Neural progenitor cell (in vitro differentiated cells): Measurements from ENCODE around the gene WDR33. TPM values are rescaled to one million over a fixed set of nuclear protein-coding genes. Genes with fewer than 3 reads are reported as not detected.

Experiments used
- DNase-seq: peaks from one replicate; pipeline ENCODE4 v3.0.0-alpha.2; 2016; ENCODE audit warnings: low spot score
- H2AFZ ChIP-seq: fragments of 200-600 bp; sonication (generic); replicated peaks from 2 replicates; pipeline ENCODE4 v1.6.1; 2016; ENCODE audit warnings: antibody characterized with exemption
- H3F3A ChIP-seq: fragments of 200-600 bp; sonication (generic); 2 replicates; pipeline ENCODE4 v1.6.1; 2016; ENCODE audit warnings: antibody characterized with exemption, low read depth
- H3K27ac ChIP-seq: fragments of 200-600 bp; sonication (generic); 2 replicates; pipeline ENCODE4 v1.5.1; 2016; ENCODE audit warnings: mild to moderate bottlenecking
- H3K27me3 ChIP-seq: fragments of 200-600 bp; sonication (generic); 2 replicates; pipeline ENCODE4 v1.6.1; 2016; ENCODE audit warnings: mild to moderate bottlenecking, moderate library complexity
- H3K36me3 ChIP-seq: fragments of 200-600 bp; sonication (generic); 2 replicates; pipeline ENCODE4 v1.5.1; 2016
- H3K4me1 ChIP-seq: fragments of 200-600 bp; sonication (generic); 2 replicates; pipeline ENCODE4 v1.6.1; 2016; ENCODE audit warnings: mixed run types
- H3K4me2 ChIP-seq: fragments of 200-600 bp; sonication (generic); 2 replicates; pipeline ENCODE4 v1.6.1; 2016
- H3K4me3 ChIP-seq: fragments of 200-600 bp; sonication (generic); 2 replicates; pipeline ENCODE4 v1.5.1; 2016
- H3K79me2 ChIP-seq: fragments of 200-600 bp; sonication (generic); 2 replicates; pipeline ENCODE4 v1.6.1; 2016; ENCODE audit warnings: low read depth
- H3K9ac ChIP-seq: fragments of 200-600 bp; sonication (generic); 2 replicates; pipeline ENCODE4 v1.6.1; 2016
- H3K9me3 ChIP-seq: fragments of 200-600 bp; sonication (generic); 2 replicates; pipeline ENCODE4 v1.5.1; 2016; ENCODE audit warnings: low read depth
- H4K20me1 ChIP-seq: fragments of 200-600 bp; sonication (generic); 2 replicates; pipeline ENCODE4 v1.6.1; 2016; ENCODE audit warnings: low read depth
- H3K27ac Mint-ChIP-seq: 3 replicates; pipeline ENCODE4 v1.8.0; 2021; ENCODE audit warnings: mixed read lengths
- H3K27me3 Mint-ChIP-seq: 2 replicates; pipeline ENCODE4 v1.8.0; 2022; ENCODE audit warnings: low read depth, mild to moderate bottlenecking, inconsistent platforms, moderate library complexity, mixed read lengths; ENCODE audit not compliant: insufficient read depth
- H3K36me3 Mint-ChIP-seq: 3 replicates; pipeline ENCODE4 v1.8.0; 2021; ENCODE audit warnings: mixed read lengths
- H3K4me1 Mint-ChIP-seq: 3 replicates; pipeline ENCODE4 v1.8.0; 2021; ENCODE audit warnings: mixed read lengths
- H3K4me3 Mint-ChIP-seq: 3 replicates; pipeline ENCODE4 v1.8.0; 2021; ENCODE audit warnings: mild to moderate bottlenecking, moderate library complexity, mixed read lengths
- H3K9me3 Mint-ChIP-seq: 3 replicates; pipeline ENCODE4 v1.8.0; 2020; ENCODE audit warnings: mixed read lengths
- EZH2 ChIP-seq: fragments of 200-600 bp; sonication (generic); IDR thresholded peaks from 2 replicates; pipeline ENCODE4 v1.6.1; 2017; ENCODE audit warnings: antibody characterized with exemption, mild to moderate bottlenecking, moderate library complexity
- EZH2phosphoT487 ChIP-seq: fragments of 200-600 bp; sonication (generic); IDR thresholded peaks from 2 replicates; pipeline ENCODE4 v1.6.1; 2017; ENCODE audit warnings: antibody characterized with exemption
- total RNA-seq: library from RNA; depleted of rRNA; stranded (reverse); fragments of >200 nt; gene quantifications from 2 replicates; pipeline ENCODE4 v1.2.3, GENCODE V29; 2015; ENCODE audit warnings: low replicate concordance
- TF ChIP-seq, protein P1 (sequence below): fragments of 200-600 bp; sonication (generic); IDR thresholded peaks from 2 replicates; pipeline ENCODE4 v1.5.1; 2017; ENCODE audit warnings: antibody characterized with exemption, mild to moderate bottlenecking

The WDR33 gene
- total RNA-seq, 1 donor from 2014 or later, result 83.4 TPM

- Mint-ChIP-seq H3K27ac (no peak overlapping the region), H3K4me3 (no peak overlapping the region), H3K27me3 (peaks cover 3% of the 10 kb centered on the region), H3K4me1 (no peaks in the 10 kb centered on the region), H3K9me3 (peaks cover 27% of the 10 kb centered on the region), H3K36me3 (peaks cover 30% of the 10 kb centered on the region)
- H3K4me1 ChIP-seq, result no peaks in the 10 kb centered on the region
- no peak overlapping the region for H3K4me3 ChIP-seq
- H3K27ac ChIP-seq, result no peak overlapping the region
- no peaks in the 10 kb centered on the region for H3F3A ChIP-seq
- H3K36me3 ChIP-seq, result peaks cover 12% of the 10 kb centered on the region
- no peak overlapping the region for H2AFZ ChIP-seq
- no peak overlapping the region for H3K9ac ChIP-seq
- H4K20me1 ChIP-seq, result peaks cover 14% of the 10 kb centered on the region
- DNase-seq, result no peak
- TF ChIP-seq EZH2phosphoT487 (no peak), EZH2 (no peak)
- TF ChIP-seq, protein P1, sequence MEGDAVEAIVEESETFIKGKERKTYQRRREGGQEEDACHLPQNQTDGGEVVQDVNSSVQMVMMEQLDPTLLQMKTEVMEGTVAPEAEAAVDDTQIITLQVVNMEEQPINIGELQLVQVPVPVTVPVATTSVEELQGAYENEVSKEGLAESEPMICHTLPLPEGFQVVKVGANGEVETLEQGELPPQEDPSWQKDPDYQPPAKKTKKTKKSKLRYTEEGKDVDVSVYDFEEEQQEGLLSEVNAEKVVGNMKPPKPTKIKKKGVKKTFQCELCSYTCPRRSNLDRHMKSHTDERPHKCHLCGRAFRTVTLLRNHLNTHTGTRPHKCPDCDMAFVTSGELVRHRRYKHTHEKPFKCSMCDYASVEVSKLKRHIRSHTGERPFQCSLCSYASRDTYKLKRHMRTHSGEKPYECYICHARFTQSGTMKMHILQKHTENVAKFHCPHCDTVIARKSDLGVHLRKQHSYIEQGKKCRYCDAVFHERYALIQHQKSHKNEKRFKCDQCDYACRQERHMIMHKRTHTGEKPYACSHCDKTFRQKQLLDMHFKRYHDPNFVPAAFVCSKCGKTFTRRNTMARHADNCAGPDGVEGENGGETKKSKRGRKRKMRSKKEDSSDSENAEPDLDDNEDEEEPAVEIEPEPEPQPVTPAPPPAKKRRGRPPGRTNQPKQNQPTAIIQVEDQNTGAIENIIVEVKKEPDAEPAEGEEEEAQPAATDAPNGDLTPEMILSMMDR, result no peak
- H3K9me3 ChIP-seq, result peaks cover 7% of the 10 kb centered on the region
- peaks cover 70% of the 10 kb centered on the region for H3K79me2 ChIP-seq
- H3K27me3 ChIP-seq, result no peaks in the 10 kb centered on the region
- no peak overlapping the region for H3K4me2 ChIP-seq
Observed at GRCh38 chr2:127790694-127791529, 20.1 kb downstream of the WDR33 start.

DNA sequence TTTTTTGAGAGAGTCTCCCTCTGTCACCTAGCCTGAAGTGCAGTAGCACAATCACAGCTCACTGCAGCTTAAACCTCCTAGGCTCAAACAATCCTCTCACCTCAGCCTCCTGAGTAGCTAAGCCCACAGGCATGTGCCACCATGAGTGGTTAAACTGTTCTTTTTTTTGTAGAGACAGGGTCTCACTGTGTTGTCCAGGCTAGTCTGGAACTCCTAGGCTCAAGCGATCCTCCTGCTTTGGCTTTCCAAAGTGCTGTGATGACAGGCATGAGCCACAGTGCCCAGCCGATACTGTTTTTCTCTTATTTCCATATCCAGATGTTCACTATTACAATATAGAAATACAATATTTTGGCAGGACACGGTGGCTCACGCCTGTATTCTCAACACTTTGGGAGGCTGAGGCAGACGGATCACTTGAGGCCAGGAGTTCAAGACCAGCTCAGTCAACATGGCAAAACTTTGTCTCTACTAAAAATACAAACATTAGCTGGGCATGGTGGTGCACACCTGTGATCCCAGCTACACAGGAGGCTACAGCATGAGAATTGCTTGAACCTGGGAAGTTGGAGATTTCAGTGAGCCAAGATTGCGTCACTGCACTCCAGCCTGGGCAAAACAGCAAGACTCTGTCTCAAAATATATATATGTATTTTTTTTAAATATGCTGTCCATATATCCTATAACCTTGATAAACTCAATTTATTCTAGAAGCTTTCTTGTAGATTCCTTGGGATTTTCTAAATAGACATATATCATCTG lies 24.7 kb downstream of the WDR33 start:
- Mint-ChIP-seq H3K27me3 (peaks cover 3% of the 10 kb centered on the region), H3K9me3 (peaks cover 15% of the 10 kb centered on the region), H3K27ac (no peak overlapping the region), H3K36me3 (peaks cover 28% of the 10 kb centered on the region), H3K4me1 (no peaks in the 10 kb centered on the region), H3K4me3 (no peak overlapping the region)
- H3K27ac ChIP-seq, result no peak overlapping the region
- DNase-seq, result no peak
- H3K4me2 ChIP-seq, result no peak overlapping the region
- H3K9me3 ChIP-seq, result peaks cover 7% of the 10 kb centered on the region
- no peaks in the 10 kb centered on the region for H3F3A ChIP-seq
- peaks cover 14% of the 10 kb centered on the region for H4K20me1 ChIP-seq
- no peak overlapping the region for H2AFZ ChIP-seq
- H3K4me1 ChIP-seq, result no peaks in the 10 kb centered on the region
- peaks cover 69% of the 10 kb centered on the region for H3K79me2 ChIP-seq
- H3K36me3 ChIP-seq, result peaks cover 12% of the 10 kb centered on the region
- no peak overlapping the region for H3K4me3 ChIP-seq
- no peak overlapping the region for H3K9ac ChIP-seq
- no peaks in the 10 kb centered on the region for H3K27me3 ChIP-seq
- TF ChIP-seq EZH2, result no peak
- TF ChIP-seq, protein P1, result no peak
- no peak for TF ChIP-seq EZH2phosphoT487

- no peak overlapping the region for H3K4me2 ChIP-seq
- H3F3A ChIP-seq, result no peaks in the 10 kb centered on the region
- peaks cover 5% of the 10 kb centered on the region for H3K36me3 ChIP-seq
- no peaks in the 10 kb centered on the region for H3K4me1 ChIP-seq
- no peaks in the 10 kb centered on the region for H3K27me3 ChIP-seq
- no peak overlapping the region for H3K9ac ChIP-seq
- H3K9me3 ChIP-seq, result peaks cover under 1% of the 10 kb centered on the region
- DNase-seq, result no peak
- no peak overlapping the region for H3K27ac ChIP-seq
- no peak overlapping the region for H2AFZ ChIP-seq
- TF ChIP-seq EZH2 (no peak), EZH2phosphoT487 (no peak)
- TF ChIP-seq, protein P1, result no peak
- H3K9me3 Mint-ChIP-seq, result peaks cover 8% of the 10 kb centered on the region
- H3K27me3 Mint-ChIP-seq, result peaks cover 3% of the 10 kb centered on the region
- H3K4me1 Mint-ChIP-seq, result no peaks in the 10 kb centered on the region
- no peak overlapping the region for H3K4me3 ChIP-seq
- H4K20me1 ChIP-seq, result peaks cover 14% of the 10 kb centered on the region
- H3K27ac Mint-ChIP-seq, result no peak overlapping the region
- no peak overlapping the region for H3K4me3 Mint-ChIP-seq
- peaks cover 69% of the 10 kb centered on the region for H3K79me2 ChIP-seq
- peaks cover 26% of the 10 kb centered on the region for H3K36me3 Mint-ChIP-seq
Observed at GRCh38 chr2:127784965-127785518, 25.9 kb downstream of the WDR33 start.
